ENCODE measurements around the gene ANLN. TPM values are rescaled to one million over a fixed set of nuclear protein-coding genes. Genes with fewer than 3 reads are reported as not detected.
"Not testable (repeated sequence)": the region's sequence is repeated elsewhere in the genome, so short reads cannot be mapped to it uniquely, and the experiment has no call there.

Gene ANLN
- total RNA-seq, 4 donors from 2014 or later: 0.84 to 12.9 (median 4.1) TPM

DNA sequence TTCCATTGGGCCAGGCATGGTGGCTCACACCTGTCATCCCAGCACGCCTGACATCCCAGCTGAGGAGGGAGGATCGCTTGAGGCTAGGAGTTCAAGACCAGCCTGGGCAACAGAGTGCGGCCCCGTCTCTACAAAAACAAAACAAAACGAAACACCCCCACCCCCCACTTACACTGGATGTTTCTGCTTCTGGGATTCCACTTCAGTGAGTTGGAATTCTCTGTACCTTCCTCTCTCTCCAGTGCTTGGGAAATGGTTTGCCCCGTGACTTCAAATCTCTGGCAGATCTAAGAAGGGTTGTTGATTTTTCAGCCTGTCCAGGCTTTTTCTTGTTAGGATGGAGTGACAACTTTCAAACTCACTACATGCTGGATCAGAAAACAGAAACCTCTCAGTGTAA is 106.9 kb downstream of the ANLN start:
- Histone ChIP-seq H3K27me3 (no peaks in the 10 kb centered on the region), H3K4me3 (no peak overlapping the region), H3K36me3 (no peaks in the 10 kb centered on the region), H3K27ac (no peak overlapping the region), H3K4me1 (no peaks in the 10 kb centered on the region), H3K9me3 (peaks cover 0 to 7% (median 0%) of the 10 kb centered on the region in 4 donors)
- DNase-seq (ENCODE audit: low spot score in 2 of 2): no peak
- WGBS, 2 donors: 92 to 94% methylated on average over 6 of the region's 6 CpGs
- TF ChIP-seq EP300 (IDR thresholded peaks at IDR 0.05) (no peak), POLR2A (IDR thresholded peaks at IDR 0.05) (no peak)
- TF ChIP-seq, protein P1, sequence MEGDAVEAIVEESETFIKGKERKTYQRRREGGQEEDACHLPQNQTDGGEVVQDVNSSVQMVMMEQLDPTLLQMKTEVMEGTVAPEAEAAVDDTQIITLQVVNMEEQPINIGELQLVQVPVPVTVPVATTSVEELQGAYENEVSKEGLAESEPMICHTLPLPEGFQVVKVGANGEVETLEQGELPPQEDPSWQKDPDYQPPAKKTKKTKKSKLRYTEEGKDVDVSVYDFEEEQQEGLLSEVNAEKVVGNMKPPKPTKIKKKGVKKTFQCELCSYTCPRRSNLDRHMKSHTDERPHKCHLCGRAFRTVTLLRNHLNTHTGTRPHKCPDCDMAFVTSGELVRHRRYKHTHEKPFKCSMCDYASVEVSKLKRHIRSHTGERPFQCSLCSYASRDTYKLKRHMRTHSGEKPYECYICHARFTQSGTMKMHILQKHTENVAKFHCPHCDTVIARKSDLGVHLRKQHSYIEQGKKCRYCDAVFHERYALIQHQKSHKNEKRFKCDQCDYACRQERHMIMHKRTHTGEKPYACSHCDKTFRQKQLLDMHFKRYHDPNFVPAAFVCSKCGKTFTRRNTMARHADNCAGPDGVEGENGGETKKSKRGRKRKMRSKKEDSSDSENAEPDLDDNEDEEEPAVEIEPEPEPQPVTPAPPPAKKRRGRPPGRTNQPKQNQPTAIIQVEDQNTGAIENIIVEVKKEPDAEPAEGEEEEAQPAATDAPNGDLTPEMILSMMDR (IDR thresholded peaks at IDR 0.05): no peak

DNA sequence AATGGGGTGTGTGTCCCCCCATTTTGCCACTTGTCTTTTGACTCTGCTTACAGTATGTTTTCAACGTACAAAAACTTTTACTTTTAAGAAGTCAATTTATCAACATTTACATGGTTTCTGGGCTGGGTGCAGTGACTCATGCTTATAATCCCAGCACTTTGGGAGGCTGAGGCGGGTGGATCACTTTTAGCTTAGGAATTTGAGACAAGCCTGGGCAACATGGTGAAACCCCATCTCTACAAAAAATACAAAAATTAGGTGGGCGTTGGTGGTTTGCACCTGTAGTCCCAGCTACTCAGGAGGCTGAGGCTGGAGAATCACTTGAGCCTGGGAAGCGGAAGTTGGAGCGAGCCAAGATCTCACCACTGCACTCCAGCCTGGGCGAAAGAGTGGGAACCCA is 107.5 kb downstream of the ANLN start:
- not testable (repeated sequence) for DNase-seq (ENCODE audit: low spot score in 2 of 2); H3K4me3 ChIP-seq; H3K27me3 ChIP-seq; H3K36me3 ChIP-seq; H3K27ac ChIP-seq; H3K4me1 ChIP-seq; H3K9me3 ChIP-seq
- 93 to 95% methylated on average over 6 of the region's 6 CpGs for whole genome bisulfite sequencing, 2 donors

DNA sequence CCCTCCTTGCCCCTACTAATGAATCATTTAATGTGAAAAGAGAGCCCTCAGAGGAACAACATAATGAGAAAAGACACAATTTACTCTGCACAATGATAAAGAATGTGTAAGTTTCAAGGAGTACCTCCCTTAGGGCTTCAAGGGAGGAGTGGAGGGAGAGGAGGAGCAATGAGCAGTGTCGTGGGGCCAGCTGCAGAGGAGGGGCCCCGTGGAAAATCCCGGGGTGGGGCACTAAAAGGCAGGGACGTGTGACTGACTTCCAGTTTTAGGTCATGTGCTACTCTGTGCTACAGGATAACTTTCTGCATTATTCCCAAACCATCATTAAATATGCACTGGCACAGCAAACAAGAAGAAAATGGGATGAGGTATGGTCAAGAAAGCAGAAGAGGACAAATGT is 108.1 kb downstream of the ANLN start:
- H3K36me3 ChIP-seq: no peaks in the 10 kb centered on the region
- H3K4me1 ChIP-seq: no peaks in the 10 kb centered on the region
- no peak overlapping the region for H3K4me3 ChIP-seq
- no peak overlapping the region for H3K27ac ChIP-seq
- DNase-seq (ENCODE audit: low spot score in 2 of 2): no peak
- 27 to 36% methylated on average over 4 of the region's 4 CpGs for WGBS, 2 donors
- no peaks in the 10 kb centered on the region for H3K27me3 ChIP-seq
- H3K9me3 ChIP-seq: peaks cover 0 to 7% (median 0%) of the 10 kb centered on the region in 4 donors
- no peak for TF ChIP-seq POLR2A (IDR thresholded peaks at IDR 0.05)
- TF ChIP-seq EP300 (IDR thresholded peaks at IDR 0.05): no peak
- TF ChIP-seq, protein P1 (IDR thresholded peaks at IDR 0.05): no peak

Other genes with a start within 250 kb of the ANLN start
- gene EEPD1, start 236.6 kb upstream of the ANLN start, total RNA-seq: 10 to 100 TPM in 3 of 4 donors, 1 to 10 TPM in 1; 9.0 to 18.0 (median 16.5) TPM